GM21423 (cell line): ENCODE data around the gene PRAMEF7.
"Not testable (repeated sequence)": the region's sequence is repeated elsewhere in the genome, so short reads cannot be mapped to it uniquely, and the experiment has no call there.

Experiments
- ATAC-seq: cut with Tn5 transposase; IDR thresholded peaks from one replicate; pipeline ENCODE4 v1.9.1; 2021; ENCODE audit warnings: mild to moderate bottlenecking, moderate library complexity; ENCODE audit not compliant: unreplicated experiment

Gene PRAMEF7

GRCh38 chr1:12916310-12916709, at the start of gene PRAMEF7:
Gene PRAMEF7, plus strand, starts transcription at chr1:12916610. Its CDS starts 1,083 bp downstream, at chr1:12917693.
- ATAC-seq, result not testable (repeated sequence)

- ATAC-seq, result not testable (repeated sequence)
Measured at GRCh38 chr1:12878453-12878852, 38.0 kb upstream of the PRAMEF7 start.

- ATAC-seq, result not testable (repeated sequence)
Measured at GRCh38 chr1:12886101-12886500, 30.3 kb upstream of the PRAMEF7 start, which contains the start of gene PRAMEF4. Gene PRAMEF4, minus strand, starts transcription at chr1:12886201. Its CDS starts 2,807 bp downstream, at chr1:12883394.

- ATAC-seq, result not testable (repeated sequence)
Measured at GRCh38 chr1:12898170-12898569, 18.2 kb upstream of the PRAMEF7 start, which contains the start of gene PRAMEF10. Gene PRAMEF10, minus strand, starts transcription at chr1:12898270. Its CDS starts 2,423 bp downstream, at chr1:12895847.

- ATAC-seq, result not testable (repeated sequence)
Measured at GRCh38 chr1:12899186-12899585, 17.2 kb upstream of the PRAMEF7 start.

GRCh38 chr1:12903793-12904572, 12.4 kb upstream of the PRAMEF7 start:
- not testable (repeated sequence) for ATAC-seq

- not testable (repeated sequence) for ATAC-seq
Measured at GRCh38 chr1:12921749-12922148, 5.3 kb downstream of the PRAMEF7 start.

- ATAC-seq, result not testable (repeated sequence)
Measured at GRCh38 chr1:12924368-12924767, 8.0 kb downstream of the PRAMEF7 start.

GRCh38 chr1:12947480-12947879, 31.1 kb downstream of the PRAMEF7 start, which contains the start of gene PRAMEF6:
Gene PRAMEF6, minus strand, starts transcription at chr1:12947580. Its CDS starts 5,062 bp downstream, at chr1:12942518.
- not testable (repeated sequence) for ATAC-seq
